Esophagus muscularis mucosa (tissue), 4 donors: ENCODE measurements around the gene SLC12A7.

Experiments
- CTCF ChIP-seq, 3 experiments: fragments of 200-600 bp in 2 of 3; fragments of 450-650 bp in 1 of 3; sonication (generic) in 2 of 3; IDR thresholded peaks; one replicate each; pipeline ENCODE4 v1.5.1; 2017 to 2019; ENCODE audit warnings: antibody characterized with exemption in 3 of 3, mild to moderate bottlenecking in 2 of 3, moderate library complexity in 1 of 3
- EP300 ChIP-seq: sonication (generic); formaldehyde crosslinking; IDR thresholded peaks from one replicate; pipeline ENCODE4 v1.6.1; 2017; ENCODE audit warnings: antibody characterized with exemption
- POLR2A ChIP-seq: fragments of 450-650 bp; IDR thresholded peaks from one replicate; pipeline ENCODE4 v1.6.1; 2017; ENCODE audit warnings: antibody characterized with exemption, moderate library complexity, mild to moderate bottlenecking, low read depth
- POLR2AphosphoS5 ChIP-seq, 2 donors: sonication (generic); formaldehyde crosslinking; IDR thresholded peaks; one replicate each; pipeline ENCODE4 v1.6.1; 2017; ENCODE audit warnings: antibody characterized with exemption in 2 of 2

GRCh38 chr5:1115123-1115815 lies 3.4 kb upstream of the SLC12A7 start:
- TF ChIP-seq CTCF (IDR thresholded peaks at IDR 0.05) (no peak), POLR2A (no peak), EP300 (no peak), POLR2AphosphoS5 (IDR thresholded peaks at IDR 0.05) (no peak)
